Measurements from ENCODE around the gene C10orf71.

Gene C10orf71

GRCh38 chr10:49325916-49326783, 27.2 kb downstream of the C10orf71 start:
- no peak for TF ChIP-seq CTCF (IDR thresholded peaks at IDR 0.05; ENCODE audit: low read length)
- TF ChIP-seq EZH2phosphoT487 (IDR thresholded peaks at IDR 0.05; ENCODE audit: low read length) = no peak
- no peak for TF ChIP-seq EZH2 (optimal IDR thresholded peaks at IDR 0.05; ENCODE audit: low read depth, low read length)
- no peaks in the 10 kb centered on the region for H3K9me2 ChIP-seq (replicated peaks; ENCODE audit: insufficient read depth, low read length)
- H3K27me3 ChIP-seq (replicated peaks; ENCODE audit: insufficient read depth, low read length) = no peaks in the 10 kb centered on the region

GRCh38 chr10:49327036-49327813, 28.3 kb downstream of the C10orf71 start:
- DNase-seq = no peak
- no peak overlapping the region for H3K27ac ChIP-seq (ENCODE audit: low read length)
- H4K20me1 ChIP-seq (ENCODE audit: insufficient read depth, low read length) = no peaks in the 10 kb centered on the region
- no peaks in the 10 kb centered on the region for H3F3A ChIP-seq (ENCODE audit: insufficient read depth, low read length)
- no peaks in the 10 kb centered on the region for H3K27me3 ChIP-seq (replicated peaks; ENCODE audit: insufficient read depth, low read length)
- no peak overlapping the region for H2AFZ ChIP-seq (ENCODE audit: low read length)
- no peak overlapping the region for H3K4me3 ChIP-seq (ENCODE audit: low read length)
- H3K36me3 ChIP-seq (replicated peaks; ENCODE audit: insufficient read depth, low read length) = no peaks in the 10 kb centered on the region
- no peaks in the 10 kb centered on the region for H3K9me3 ChIP-seq (replicated peaks; ENCODE audit: insufficient read depth, low read length)
- TF ChIP-seq EZH2 (optimal IDR thresholded peaks at IDR 0.05; ENCODE audit: low read depth, low read length) = no peak
- no peak for TF ChIP-seq CTCF (IDR thresholded peaks at IDR 0.05; ENCODE audit: low read length)
- TF ChIP-seq EZH2phosphoT487 (IDR thresholded peaks at IDR 0.05; ENCODE audit: low read length) = no peak
- no peaks in the 10 kb centered on the region for H3K79me2 ChIP-seq (ENCODE audit: low read length)
- H3K4me2 ChIP-seq (ENCODE audit: low read depth, low read length) = no peak overlapping the region
- no peaks in the 10 kb centered on the region for H3K4me1 ChIP-seq (ENCODE audit: low read length)
- H3K9me2 ChIP-seq (replicated peaks; ENCODE audit: insufficient read depth, low read length) = no peaks in the 10 kb centered on the region
- H3K9ac ChIP-seq (ENCODE audit: low read length) = no peak overlapping the region

More at GRCh38 chr10:49325916-49326783, 27.2 kb downstream of the C10orf71 start:
- Histone ChIP-seq H3K36me3 (replicated peaks; ENCODE audit: insufficient read depth, low read length) (no peaks in the 10 kb centered on the region), H3K9ac (ENCODE audit: low read length) (no peak overlapping the region), H4K20me1 (ENCODE audit: insufficient read depth, low read length) (no peaks in the 10 kb centered on the region), H2AFZ (ENCODE audit: low read length) (no peak overlapping the region), H3K9me3 (replicated peaks; ENCODE audit: insufficient read depth, low read length) (no peaks in the 10 kb centered on the region), H3K4me1 (ENCODE audit: low read length) (no peaks in the 10 kb centered on the region), H3K79me2 (ENCODE audit: low read length) (no peaks in the 10 kb centered on the region), H3K4me2 (ENCODE audit: low read depth, low read length) (no peak overlapping the region), H3F3A (ENCODE audit: insufficient read depth, low read length) (no peaks in the 10 kb centered on the region), H3K27ac (ENCODE audit: low read length) (no peak overlapping the region), H3K4me3 (ENCODE audit: low read length) (no peak overlapping the region)
- no peak for DNase-seq

- no peaks in the 10 kb centered on the region for H3K9me3 ChIP-seq (replicated peaks; ENCODE audit: insufficient read depth, low read length)
- H3K9me2 ChIP-seq (replicated peaks; ENCODE audit: insufficient read depth, low read length) = no peaks in the 10 kb centered on the region
- H4K20me1 ChIP-seq (ENCODE audit: insufficient read depth, low read length) = no peaks in the 10 kb centered on the region
- no peaks in the 10 kb centered on the region for H3K4me1 ChIP-seq (ENCODE audit: low read length)
- H3K27me3 ChIP-seq (replicated peaks; ENCODE audit: insufficient read depth, low read length) = no peaks in the 10 kb centered on the region
- H2AFZ ChIP-seq (ENCODE audit: low read length) = no peak overlapping the region
- no peaks in the 10 kb centered on the region for H3K79me2 ChIP-seq (ENCODE audit: low read length)
- no peak overlapping the region for H3K4me3 ChIP-seq (ENCODE audit: low read length)
- H3K4me2 ChIP-seq (ENCODE audit: low read depth, low read length) = no peak overlapping the region
- H3K27ac ChIP-seq (ENCODE audit: low read length) = no peak overlapping the region
- no peaks in the 10 kb centered on the region for H3F3A ChIP-seq (ENCODE audit: insufficient read depth, low read length)
- no peak for DNase-seq
- no peak overlapping the region for H3K9ac ChIP-seq (ENCODE audit: low read length)
- H3K36me3 ChIP-seq (replicated peaks; ENCODE audit: insufficient read depth, low read length) = no peaks in the 10 kb centered on the region
- TF ChIP-seq CTCF (IDR thresholded peaks at IDR 0.05; ENCODE audit: low read length) (no peak), EZH2phosphoT487 (IDR thresholded peaks at IDR 0.05; ENCODE audit: low read length) (no peak), EZH2 (optimal IDR thresholded peaks at IDR 0.05; ENCODE audit: low read depth, low read length) (no peak)
Measured at GRCh38 chr10:49328401-49329145, 29.6 kb downstream of the C10orf71 start.
